Measurements from ENCODE around the gene ZBBX. TPM values are rescaled to one million over a fixed set of nuclear protein-coding genes. Genes with fewer than 3 reads are reported as not detected.

ZBBX gene
- polyA plus RNA-seq, 1 donor = 0.20 TPM

- no peak for DNase-seq (ENCODE audit: low read depth)
These were observed 74.7 kb downstream of the ZBBX start for GRCh38 chr3:167305340-167305890.

GRCh38 chr3:167304077-167304476, 76.0 kb downstream of the ZBBX start:
- no peak for DNase-seq (ENCODE audit: low read depth)

DNA sequence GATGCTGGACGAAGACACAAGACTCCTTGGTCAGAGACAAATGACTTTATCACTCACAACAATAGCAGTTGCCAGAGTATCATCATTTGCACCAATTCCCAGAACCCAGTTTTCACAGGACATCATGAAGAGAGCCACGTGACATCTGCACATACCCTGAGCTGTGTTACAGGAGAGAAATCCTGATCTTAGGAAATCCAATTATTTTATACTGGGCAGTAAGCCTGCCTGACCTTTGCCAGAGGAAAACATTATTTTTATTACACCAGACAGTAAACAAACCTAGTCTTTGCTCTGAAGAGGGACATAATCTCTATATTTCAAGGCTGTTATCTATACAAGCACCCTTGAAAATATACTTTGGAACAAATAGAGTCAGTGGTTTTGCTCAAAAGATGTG, 77.4 kb downstream of the ZBBX start:
- no peak for DNase-seq (ENCODE audit: low read depth)

- DNase-seq (ENCODE audit: low read depth) = no peak
These were observed 79.9 kb downstream of the ZBBX start for GRCh38 chr3:167300207-167300606.

DNA sequence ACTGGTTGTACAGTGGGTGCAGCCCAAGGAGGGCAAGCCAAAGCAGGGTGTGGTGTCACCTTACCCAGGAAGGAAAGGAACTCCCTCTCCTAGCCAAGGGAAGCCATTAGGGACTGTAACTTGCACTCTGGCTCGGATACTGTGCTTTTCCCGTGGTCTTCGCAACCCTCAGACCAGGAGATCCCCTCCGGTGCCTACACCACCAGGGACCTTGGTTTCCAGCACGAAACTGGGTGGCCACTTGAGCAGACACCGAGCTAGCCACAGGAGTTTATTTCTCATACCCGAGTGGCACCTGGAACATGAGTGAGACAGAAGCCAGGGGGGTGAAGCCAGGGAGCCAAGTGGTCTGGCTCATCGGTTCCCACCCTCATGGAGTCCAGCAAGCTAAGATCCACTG, 90.7 kb downstream of the ZBBX start:
- DNase-seq (ENCODE audit: low read depth) = no peak

GRCh38 chr3:167288737-167289136, 91.4 kb downstream of the ZBBX start:
- DNase-seq (ENCODE audit: low read depth) = no peak

GRCh38 chr3:167287308-167287707, 92.8 kb downstream of the ZBBX start:
- no peak for DNase-seq (ENCODE audit: low read depth)

DNA sequence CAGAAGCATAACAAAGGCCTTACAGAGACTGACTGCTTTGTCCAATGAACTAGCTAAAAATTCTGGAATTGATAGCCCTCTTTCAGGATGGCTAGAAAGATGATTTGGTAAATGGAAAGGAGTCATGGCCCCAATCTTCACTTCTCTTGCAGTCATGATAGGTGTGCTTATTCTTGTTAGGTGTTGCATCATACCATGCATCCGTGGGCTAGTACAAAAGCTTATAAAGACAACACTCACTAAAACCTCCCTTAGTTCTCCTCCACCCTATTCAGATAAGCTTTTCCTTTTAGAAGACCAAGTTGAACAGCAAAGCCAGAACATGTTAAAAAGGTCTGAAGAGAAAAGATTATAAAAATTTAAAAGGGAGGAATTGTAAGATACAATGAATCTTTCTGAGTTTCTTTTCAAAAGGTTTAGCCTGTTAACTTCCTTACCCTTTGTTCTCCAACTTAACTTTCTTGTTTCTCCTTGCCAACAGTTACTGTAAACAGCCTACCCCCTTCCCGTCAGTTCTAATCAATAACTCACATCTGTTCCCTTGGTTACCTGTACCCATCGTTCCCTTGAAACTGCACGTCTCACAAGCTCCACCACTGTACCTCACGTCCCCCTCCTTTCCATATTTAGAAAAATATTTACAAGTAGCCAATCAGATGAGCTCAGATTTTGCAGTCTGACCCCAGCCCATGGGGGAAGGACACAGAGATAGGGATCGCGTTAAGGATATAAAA, 105.8 kb downstream of the ZBBX start:
- no peak for DNase-seq (ENCODE audit: low read depth)

- no peak for DNase-seq (ENCODE audit: low read depth)
These were observed 127.1 kb downstream of the ZBBX start for GRCh38 chr3:167253037-167253436.

DNA sequence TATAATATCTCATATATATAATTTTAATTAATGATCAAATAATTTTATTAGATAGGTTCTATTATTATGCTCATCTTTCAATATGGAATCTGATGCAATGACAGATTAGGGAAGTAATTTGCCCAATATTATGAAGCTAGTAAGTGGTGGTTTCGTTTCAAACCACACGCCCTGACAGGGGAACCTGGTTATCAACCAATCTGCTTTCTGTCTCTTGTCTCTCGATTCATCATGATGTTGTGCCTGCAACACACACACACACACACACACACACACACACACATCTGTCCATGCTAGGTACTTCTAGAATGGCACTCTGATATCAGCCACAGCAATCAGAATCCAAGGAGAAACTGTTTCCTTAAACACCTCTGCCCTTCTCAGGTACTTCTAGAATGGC, 128.4 kb downstream of the ZBBX start:
- no peak for DNase-seq (ENCODE audit: low read depth)

DNA sequence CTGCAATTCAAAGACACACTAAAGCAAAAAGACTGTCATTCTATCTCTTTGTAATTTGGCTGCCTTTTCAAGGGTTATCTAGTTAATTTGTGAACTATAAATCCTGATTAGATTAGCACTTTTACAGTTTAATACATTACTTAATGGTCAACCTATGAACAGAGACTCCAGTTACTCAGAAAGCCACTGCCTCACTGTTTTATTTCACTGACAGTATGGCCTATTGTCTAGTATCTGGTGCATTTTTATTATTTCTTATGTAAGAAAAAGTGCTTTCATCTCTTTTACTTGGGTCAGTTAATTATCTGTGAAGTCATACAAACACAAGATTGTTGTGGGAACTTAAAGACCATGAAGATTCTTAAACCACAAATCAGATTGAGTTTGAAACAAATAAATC, 133.8 kb downstream of the ZBBX start:
- DNase-seq (ENCODE audit: low read depth) = no peak

GRCh38 chr3:167241048-167241845, 138.8 kb downstream of the ZBBX start:
- no peak for DNase-seq (ENCODE audit: low read depth)

DNA sequence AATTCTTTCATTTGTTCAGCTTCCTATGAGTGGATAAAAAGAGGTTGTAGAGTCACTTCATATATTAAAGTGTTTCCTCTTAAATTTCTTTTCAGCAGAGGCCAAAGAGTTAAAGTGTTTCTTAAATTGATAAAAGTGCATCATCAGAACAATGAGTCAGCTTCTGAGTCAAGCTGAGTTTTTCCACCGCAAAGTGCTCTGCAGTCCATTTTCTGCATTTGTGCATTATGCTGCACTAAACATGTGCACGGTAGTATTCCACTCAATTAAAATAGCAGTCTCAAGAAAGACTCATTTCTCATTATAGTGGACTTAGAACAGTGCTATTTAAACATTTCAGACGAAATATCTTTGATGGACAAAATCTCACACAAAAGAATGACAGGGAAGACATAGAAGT, 152.0 kb downstream of the ZBBX start:
- DNase-seq (ENCODE audit: low read depth) = no peak

GRCh38 chr3:167225821-167226220, 154.3 kb downstream of the ZBBX start:
- DNase-seq (ENCODE audit: low read depth) = no peak

DNA sequence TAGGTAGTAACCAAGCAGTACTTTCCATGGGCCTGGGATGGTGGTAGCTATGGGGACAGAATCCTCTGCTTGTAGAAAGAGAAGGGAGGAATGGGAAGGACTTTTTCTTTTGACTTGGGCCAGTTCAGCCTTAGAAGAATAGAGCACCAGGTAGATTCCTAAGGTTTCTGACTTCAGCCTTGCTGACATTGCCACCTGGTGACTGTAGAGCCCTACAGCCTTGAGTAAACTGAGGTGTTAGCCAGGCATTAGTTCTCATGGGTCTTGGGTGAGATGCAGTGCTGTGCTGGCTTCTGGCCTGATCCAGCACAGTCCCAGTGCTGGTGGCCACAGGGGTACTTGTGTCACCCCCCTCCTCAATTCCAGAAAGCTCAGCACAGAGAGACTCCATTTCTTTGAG, 171.1 kb downstream of the ZBBX start:
- no peak for DNase-seq (ENCODE audit: low read depth)

- DNase-seq (ENCODE audit: low read depth) = no peak
These were observed 177.0 kb downstream of the ZBBX start for GRCh38 chr3:167203062-167203461.

DNA sequence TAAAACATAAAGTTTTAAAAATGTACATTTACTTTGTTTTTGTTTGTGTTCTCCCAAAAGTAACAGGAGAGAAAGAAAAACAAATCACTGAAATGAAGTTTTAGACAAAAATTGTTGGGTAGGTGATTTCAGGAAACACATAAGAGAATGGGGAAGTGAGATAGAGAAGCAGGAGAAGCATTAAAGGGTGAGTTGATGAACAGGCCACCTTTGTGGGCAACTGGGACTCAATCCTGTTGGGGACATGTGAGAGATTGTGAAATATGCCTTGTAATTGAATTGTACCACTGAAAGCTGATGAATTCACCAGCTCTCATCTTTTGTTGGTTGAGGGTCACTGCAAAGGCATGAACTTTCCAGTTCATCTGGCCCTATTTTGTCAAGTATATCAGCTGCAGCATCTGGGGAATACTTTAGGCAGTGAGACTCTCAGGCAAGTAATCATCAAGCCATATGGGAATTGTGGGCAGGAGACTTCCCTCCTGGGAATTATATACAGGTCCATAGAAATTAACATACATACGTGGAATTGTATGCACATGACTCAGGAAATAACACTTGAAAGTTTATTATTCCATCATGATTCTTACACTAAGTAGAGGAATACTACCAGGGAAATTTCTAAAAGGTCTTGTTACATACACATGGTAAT, 181.0 kb downstream of the ZBBX start:
- no peak for DNase-seq (ENCODE audit: low read depth)

Other genes with a start within 250 kb of the ZBBX start
- 0.20 TPM for gene SERPINI2, start 93.7 kb upstream of the ZBBX start, polyA plus RNA-seq (ENCODE audit: insufficient read length)

All from forelimb muscle (tissue), 1 donor.